Occipital lobe (tissue), 3 donors: ENCODE results near the gene ACP4. TPM values are rescaled to one million over a fixed set of nuclear protein-coding genes. Genes with fewer than 3 reads are reported as not detected.

Experiments used
- DNase-seq: peaks from one replicate; lab custom pipeline; 2025; lab: John Stamatoyannopoulos, UW
- small RNA-seq: library from RNA; depleted of rRNA; stranded (forward); fragments of <200 nt; gene quantifications from one replicate; pipeline ENCODE3, GENCODE V24; 2014
- total RNA-seq: library from RNA; depleted of rRNA; stranded (reverse); fragments of >200 nt; gene quantifications from one replicate; pipeline ENCODE4 v1.2.3, GENCODE V29; 2014

ACP4 gene
- total RNA-seq, 1 donor from 2014 or later = not detected

DNA sequence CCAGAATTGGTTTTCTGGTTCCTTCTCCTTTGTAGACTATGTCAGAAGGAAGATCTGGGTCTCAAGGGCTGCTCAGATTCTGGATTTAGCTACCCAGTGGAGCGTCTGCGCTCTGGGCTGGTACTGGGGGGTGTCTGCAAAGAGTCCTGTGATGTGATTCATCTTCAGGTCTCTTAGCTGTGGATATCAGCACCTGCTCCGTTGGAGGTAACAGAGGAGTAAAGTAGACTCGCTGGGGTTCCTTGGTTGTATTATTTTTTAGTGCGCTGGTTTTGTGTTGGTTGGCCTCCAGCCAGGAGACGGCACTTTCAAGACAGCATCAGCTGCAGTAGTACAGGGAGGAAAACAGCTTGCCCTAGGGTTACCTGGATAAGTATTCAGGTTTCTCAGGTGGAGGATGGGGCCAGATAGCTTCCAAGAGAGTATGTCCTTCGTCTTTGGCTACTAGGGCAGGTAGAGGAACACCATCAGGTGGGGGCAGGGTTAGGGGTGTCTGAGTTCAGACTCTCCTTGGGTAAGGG, 53.5 kb downstream of the ACP4 start:
- DNase-seq = no peak

DNA sequence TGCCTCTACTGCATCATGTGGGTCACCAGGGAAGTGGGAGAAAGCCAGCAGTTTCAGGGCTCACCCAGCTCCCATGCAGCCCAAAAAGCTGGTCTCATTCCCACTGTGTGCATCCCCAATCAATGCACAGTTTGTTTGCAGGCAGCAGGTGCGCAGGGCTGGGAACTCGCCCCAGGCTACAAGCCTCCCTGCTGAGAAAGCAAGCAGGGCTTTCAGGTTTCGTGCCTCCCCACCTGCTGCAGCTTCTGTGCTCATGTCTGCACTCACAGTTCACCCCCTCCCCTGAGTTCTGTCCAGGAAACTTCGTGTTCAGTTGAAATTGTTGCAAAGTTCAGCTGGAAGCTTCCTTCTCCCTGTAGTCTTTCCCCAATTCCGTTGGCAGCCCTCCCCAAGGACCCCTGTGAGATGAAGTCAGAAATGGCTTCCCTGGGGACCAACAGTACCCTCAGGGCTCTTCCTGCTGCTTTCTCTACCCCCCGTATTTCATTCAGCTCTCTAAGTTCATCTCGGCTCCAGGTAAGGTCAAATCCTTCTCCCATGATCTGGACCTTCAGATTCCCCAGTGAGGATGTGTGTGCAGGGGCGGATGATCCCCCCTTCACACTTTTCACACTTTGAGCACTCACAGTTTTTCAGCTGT, 54.2 kb downstream of the ACP4 start:
- DNase-seq = no peak

Small RNA genes within 50 kb of the gene (small RNA-seq; reads per million reads assigned to genes)
- gene SNORD88A = 92.6 reads per million, percentile 96 among the genes with 10 or more reads in this experiment
- not detected for gene SNORD88B
- gene SNORD88C = not detected

Other genes starting within 250 kb of the ACP4 start
- gene LRRC4B, start 222.0 kb upstream of the ACP4 start, total RNA-seq = 75.8 TPM
- gene SYT3, start 150.5 kb upstream of the ACP4 start, total RNA-seq = 17.0 TPM
- 2.3 TPM for gene C19orf81, start 141.0 kb upstream of the ACP4 start, total RNA-seq
- 15.9 TPM for gene SHANK1, start 70.6 kb upstream of the ACP4 start, total RNA-seq
- 2.5 TPM for gene CLEC11A, start 67.1 kb upstream of the ACP4 start, total RNA-seq
- not detected for gene GPR32, start 20.0 kb upstream of the ACP4 start, total RNA-seq
- gene KLK1, start 33.4 kb downstream of the ACP4 start, total RNA-seq = not detected
- gene KLK15, start 43.2 kb downstream of the ACP4 start, total RNA-seq = not detected
- not detected for gene KLK3, start 64.5 kb downstream of the ACP4 start, total RNA-seq
- gene KLK2, start 83.0 kb downstream of the ACP4 start, total RNA-seq = not detected
- gene KLK4, start 121.0 kb downstream of the ACP4 start, total RNA-seq = not detected
- gene KLK5, start 162.6 kb downstream of the ACP4 start, total RNA-seq = not detected
- not detected for gene KLK6, start 179.2 kb downstream of the ACP4 start, total RNA-seq
- not detected for gene KLK7, start 193.5 kb downstream of the ACP4 start, total RNA-seq
- not detected for gene KLK8, start 211.2 kb downstream of the ACP4 start, total RNA-seq
- gene KLK10, start 229.3 kb downstream of the ACP4 start, total RNA-seq = not detected
- not detected for gene KLK11, start 236.2 kb downstream of the ACP4 start, total RNA-seq
- not detected for gene KLK12, start 244.6 kb downstream of the ACP4 start, total RNA-seq